HCT116 (cell line): Measurements from ENCODE around the gene SEC24C. TPM values are rescaled to one million over a fixed set of nuclear protein-coding genes. Genes with fewer than 3 reads are reported as not detected.

Source experiments
- ATAC-seq: fragments of 200-7000 bp; cut with Tn5 transposase; 2 replicates; pipeline ENCODE4 v1.9.1; 2020; ENCODE audit warnings: mild to moderate bottlenecking, moderate library complexity
- BruUV-seq: library from RNA; stranded (reverse); fragments of 400-500 nt; replicated peaks from 2 replicates; lab custom pipeline; 2021; lab: Mats Ljungman, UMichigan
- CTCF ChIA-PET: fragments of 300-600 bp; sonication (Branson Sonifier 250); formaldehyde crosslinking; loops from one replicate; lab custom pipeline; 2021; ENCODE audit warnings: antibody characterized with exemption; lab: Charles Lee
- POLR2A ChIA-PET: fragments of 300-600, 350-600 bp; sonication (Branson Sonifier 250); formaldehyde crosslinking; loops from one replicate; lab custom pipeline; 2021; ENCODE audit warnings: antibody characterized with exemption; lab: Charles Lee
- RAD21 ChIA-PET, 2 experiments: fragments of 300-600 bp; sonication (Branson Sonifier 250); formaldehyde crosslinking; loops; one replicate each; lab custom pipeline; 2023; ENCODE audit warnings: low total read pairs in 2 of 2; ENCODE audit not compliant: uncharacterized antibody in 2 of 2, unreplicated experiment in 2 of 2, low non-redundant PET in 1 of 2; lab: Charles Lee
- DNase-seq: peaks from one replicate; pipeline ENCODE4 v3.0.0-alpha.2; 2010; ENCODE audit warnings: low read depth, low spot score
- H2AFZ ChIP-seq: fragments of 200-600 bp; shearing (Covaris generic), sonication (generic); 2 replicates; pipeline ENCODE4 v1.6.1; 2017; ENCODE audit warnings: low read depth, mixed run types, mixed read lengths, antibody characterized with exemption, low read length; ENCODE audit not compliant: poor library complexity, severe bottlenecking
- H3K27ac ChIP-seq: 2 replicates; pipeline ENCODE4 v1.5.1; 2012; ENCODE audit warnings: low read depth, low read length
- H3K27me3 ChIP-seq: fragments of 200-600 bp; sonication (generic); 2 replicates; pipeline ENCODE4 v1.6.1; 2016; ENCODE audit warnings: mixed run types, low read length, mixed read lengths; ENCODE audit not compliant: insufficient read depth
- H3K36me3 ChIP-seq, 2 experiments: fragments of 200-500 bp in 1 of 2; fragments of 200-600 bp in 1 of 2; sonication (Bioruptor generic) in 1 of 2; sonication (generic) in 1 of 2; 2 replicates each; pipeline versions ENCODE4 v1.5.1 to v1.6.1; 2014 to 2016; ENCODE audit warnings: low read length in 2 of 2, inconsistent platforms in 1 of 2, mixed read lengths in 1 of 2, mixed run types in 1 of 2; ENCODE audit not compliant: insufficient read depth in 2 of 2, control insufficient read depth in 1 of 2
- H3K4me1 ChIP-seq, 2 experiments: fragments of 200-600 bp in 1 of 2; sonication (generic) in 1 of 2; 2 replicates each; pipeline versions ENCODE4 v1.5.1 to v1.6.1; 2012 to 2017; ENCODE audit warnings: low read length in 2 of 2, inconsistent platforms in 1 of 2, mild to moderate bottlenecking in 1 of 2, mixed read lengths in 1 of 2, mixed run types in 1 of 2, moderate library complexity in 1 of 2; ENCODE audit not compliant: insufficient read depth in 2 of 2, control insufficient read depth in 1 of 2
- H3K4me2 ChIP-seq: fragments of 200-600 bp; sonication (generic); 2 replicates; pipeline ENCODE4 v1.6.1; 2017; ENCODE audit warnings: mixed run types, low read length, mixed read lengths
- H3K4me3 ChIP-seq, 2 experiments: fragments of 200-600 bp in 1 of 2; sonication (generic) in 1 of 2; replicated peaks in 1 of 2; 2 replicates each; pipeline ENCODE4 v1.5.1; 2011 to 2016; ENCODE audit warnings: low read length in 2 of 2, control low read depth in 1 of 2, low read depth in 1 of 2, mild to moderate bottlenecking in 1 of 2, mixed read lengths in 1 of 2, mixed run types in 1 of 2
- H3K79me2 ChIP-seq: fragments of 200-600 bp; sonication (generic); 2 replicates; pipeline ENCODE4 v1.6.1; 2017; ENCODE audit warnings: mild to moderate bottlenecking, mixed run types, low read length, moderate library complexity, mixed read lengths; ENCODE audit not compliant: insufficient read depth
- H3K9ac ChIP-seq: fragments of 200-600 bp; sonication (generic); 2 replicates; pipeline ENCODE4 v1.6.1; 2016; ENCODE audit warnings: low read length, mixed read lengths
- H3K9me2 ChIP-seq: fragments of 200-600 bp; sonication (generic), shearing (Covaris generic); 2 replicates; pipeline ENCODE4 v1.6.1; 2017; ENCODE audit warnings: mixed run types, mild to moderate bottlenecking, moderate library complexity; ENCODE audit not compliant: insufficient read depth
- H3K9me3 ChIP-seq, 2 experiments: fragments of 200-500 bp in 1 of 2; fragments of 200-600 bp in 1 of 2; sonication (Bioruptor generic) in 1 of 2; sonication (generic) in 1 of 2; 2 replicates each; pipeline ENCODE4 v1.6.1; 2014 to 2017; ENCODE audit warnings: low read length in 2 of 2, mixed read lengths in 2 of 2, inconsistent platforms in 1 of 2, low read depth in 1 of 2, mild to moderate bottlenecking in 1 of 2, mixed run types in 1 of 2, moderate library complexity in 1 of 2; ENCODE audit not compliant: control insufficient read depth in 1 of 2, insufficient read depth in 1 of 2
- H4K20me1 ChIP-seq: fragments of 200-600 bp; sonication (generic), shearing (Covaris generic); 2 replicates; pipeline ENCODE4 v1.6.1; 2017; ENCODE audit warnings: mixed run types, mild to moderate bottlenecking, moderate library complexity; ENCODE audit not compliant: insufficient read depth
- CBX3 ChIP-seq: IDR thresholded peaks from 2 replicates; pipeline ENCODE4 v1.6.1; 2012; ENCODE audit warnings: low read depth
- EGR1 ChIP-seq: IDR thresholded peaks from 2 replicates; pipeline ENCODE4 v1.6.1; 2012; ENCODE audit warnings: low read depth
- EZH2 ChIP-seq: fragments of 200-600 bp; sonication (generic); IDR thresholded peaks from 2 replicates; pipeline ENCODE4 v1.6.1; 2017; ENCODE audit warnings: antibody characterized with exemption, mixed run types
- EZH2phosphoT487 ChIP-seq: fragments of 200-600 bp; IDR thresholded peaks from 2 replicates; pipeline ENCODE4 v1.6.1; 2018; ENCODE audit warnings: antibody characterized with exemption, borderline replicate concordance
- FOSL1 ChIP-seq: IDR thresholded peaks from 2 replicates; pipeline ENCODE4 v1.6.1; 2012; ENCODE audit warnings: low read depth
- POLR2A ChIP-seq: IDR thresholded peaks from 2 replicates; pipeline ENCODE4 v1.7.0; 2011; ENCODE audit warnings: borderline replicate concordance; ENCODE audit not compliant: insufficient read depth, insufficient read length; ENCODE audit errors: extremely low read depth
- POLR2AphosphoS5 ChIP-seq: IDR thresholded peaks from 2 replicates; pipeline ENCODE4 v1.6.1; 2011; ENCODE audit warnings: mild to moderate bottlenecking, low read depth, low read length, moderate library complexity
- SP1 ChIP-seq: IDR thresholded peaks from 2 replicates; pipeline ENCODE4 v1.6.1; 2012; ENCODE audit warnings: low read depth
- SRF ChIP-seq: IDR thresholded peaks from 2 replicates; pipeline ENCODE4 v1.6.1; 2012; ENCODE audit warnings: low read depth
- YY1 ChIP-seq: IDR thresholded peaks from 2 replicates; pipeline ENCODE4 v1.6.1; 2011; ENCODE audit warnings: low read length, low read depth, moderate library complexity, mild to moderate bottlenecking; ENCODE audit not compliant: insufficient replicate concordance; ENCODE audit errors: extremely low read depth
- ZFX ChIP-seq: fragments of 450-650 bp; IDR thresholded peaks from 2 replicates; pipeline ENCODE4 v1.6.1; 2017
- ZNF274 ChIP-seq: fragments of 200-500 bp; sonication (Bioruptor generic); IDR thresholded peaks from 2 replicates; pipeline ENCODE4 v1.6.1; 2014; ENCODE audit warnings: mild to moderate bottlenecking, low read depth, low read length, inconsistent platforms
- intact Hi-C: fragments of 100-400 bp; cut with micrococcal nuclease; formaldehyde crosslinking; loops from 2 replicates; pipeline ENCODE4 v1.10.0; 2022
- total RNA-seq: library from RNA; stranded (reverse); gene quantifications from one replicate; pipeline ENCODE4 v1.2.1, GENCODE V29; 2021; ENCODE audit not compliant: unreplicated experiment
- TF ChIP-seq, protein P1 (sequence below), 3 experiments: fragments of 200-600 bp in 1 of 3; sonication (generic) in 1 of 3; IDR thresholded peaks in 2 of 3; conservative IDR thresholded peaks in 1 of 3; 2 replicates each; pipeline ENCODE4 v1.5.1; 2012 to 2017; ENCODE audit warnings: low read depth in 2 of 3, low read length in 2 of 3, antibody characterized with exemption in 1 of 3, borderline replicate concordance in 1 of 3, control low read depth in 1 of 3, mild to moderate bottlenecking in 1 of 3, mixed read lengths in 1 of 3, mixed run types in 1 of 3, moderate library complexity in 1 of 3; ENCODE audit not compliant: insufficient read depth in 1 of 3
- TF ChIP-seq, protein P2 (sequence below): IDR thresholded peaks from 2 replicates; pipeline ENCODE4 v1.6.1; 2011; ENCODE audit warnings: mild to moderate bottlenecking, low read length, moderate library complexity; ENCODE audit not compliant: insufficient replicate concordance; ENCODE audit errors: extremely low read depth
- TF ChIP-seq, protein P3 (sequence below): IDR thresholded peaks from 2 replicates; pipeline ENCODE4 v1.6.1; 2012; ENCODE audit warnings: low read depth

The SEC24C gene
- total RNA-seq, 1 experiment from 2014 or later, result 60.9 TPM

DNA sequence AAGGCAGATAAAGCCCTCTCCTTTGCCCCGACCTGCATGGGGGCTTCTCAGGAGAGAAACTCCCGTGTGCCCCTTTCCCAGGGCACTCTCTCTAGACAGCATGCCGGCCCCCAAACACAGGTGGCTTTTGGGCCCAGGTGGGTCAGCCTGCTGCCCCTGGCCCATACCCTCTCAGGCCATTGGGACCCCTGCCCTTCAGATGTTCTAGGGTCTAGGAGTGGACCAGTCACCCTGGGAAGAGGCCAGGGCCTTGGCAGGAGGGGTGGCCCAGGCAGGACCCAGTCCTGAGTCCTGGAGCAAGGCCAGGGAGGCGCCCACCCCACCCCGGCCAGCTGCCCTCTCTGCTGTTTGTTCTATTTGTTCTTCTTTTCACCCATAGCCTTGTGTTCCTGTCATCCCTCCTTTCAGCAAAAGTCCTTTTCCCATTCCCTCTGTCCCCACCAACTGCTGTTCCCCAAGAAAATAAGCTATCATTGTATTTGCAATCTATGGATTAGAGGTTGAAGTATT, 9.3 kb upstream of the SEC24C start:
- Histone ChIP-seq H3K79me2 (peaks cover 14% of the 10 kb centered on the region), H3K4me2 (no peak overlapping the region), H2AFZ (no peak overlapping the region), H3K9me3 (no peaks in the 10 kb centered on the region), H3K36me3 (no peaks in the 10 kb centered on the region; a peak in 1 of 4 replicates), H4K20me1 (no peaks in the 10 kb centered on the region), H3K9ac (no peak overlapping the region), H3K4me3 (no peak overlapping the region), H3K27me3 (no peaks in the 10 kb centered on the region), H3K27ac (no peak overlapping the region), H3K4me1 (peaks cover 0 to 4% of the 10 kb centered on the region in 2 experiments; a peak in 2 of 4 replicates), H3K9me2 (no peaks in the 10 kb centered on the region)
- CTCF ChIA-PET, result no interaction called here
- TF ChIP-seq EZH2 (no peak), FOSL1 (no peak), CBX3 (no peak), ZNF274 (no peak), POLR2AphosphoS5 (no peak), SRF (no peak), ZFX (no peak), POLR2A (no peak), EGR1 (no peak), SP1 (no peak), YY1 (no peak), EZH2phosphoT487 (no peak)
- TF ChIP-seq, protein P1, sequence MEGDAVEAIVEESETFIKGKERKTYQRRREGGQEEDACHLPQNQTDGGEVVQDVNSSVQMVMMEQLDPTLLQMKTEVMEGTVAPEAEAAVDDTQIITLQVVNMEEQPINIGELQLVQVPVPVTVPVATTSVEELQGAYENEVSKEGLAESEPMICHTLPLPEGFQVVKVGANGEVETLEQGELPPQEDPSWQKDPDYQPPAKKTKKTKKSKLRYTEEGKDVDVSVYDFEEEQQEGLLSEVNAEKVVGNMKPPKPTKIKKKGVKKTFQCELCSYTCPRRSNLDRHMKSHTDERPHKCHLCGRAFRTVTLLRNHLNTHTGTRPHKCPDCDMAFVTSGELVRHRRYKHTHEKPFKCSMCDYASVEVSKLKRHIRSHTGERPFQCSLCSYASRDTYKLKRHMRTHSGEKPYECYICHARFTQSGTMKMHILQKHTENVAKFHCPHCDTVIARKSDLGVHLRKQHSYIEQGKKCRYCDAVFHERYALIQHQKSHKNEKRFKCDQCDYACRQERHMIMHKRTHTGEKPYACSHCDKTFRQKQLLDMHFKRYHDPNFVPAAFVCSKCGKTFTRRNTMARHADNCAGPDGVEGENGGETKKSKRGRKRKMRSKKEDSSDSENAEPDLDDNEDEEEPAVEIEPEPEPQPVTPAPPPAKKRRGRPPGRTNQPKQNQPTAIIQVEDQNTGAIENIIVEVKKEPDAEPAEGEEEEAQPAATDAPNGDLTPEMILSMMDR (IDR thresholded peaks at IDR 0.05 in 2 of 3, conservative IDR thresholded peaks at IDR 0.05 in 1 of 3; ENCODE audit: borderline replicate concordance in 1 of 3, insufficient read depth in 1 of 3, low read depth in 2 of 3, low read length in 2 of 3), result no peak
- TF ChIP-seq, protein P2, sequence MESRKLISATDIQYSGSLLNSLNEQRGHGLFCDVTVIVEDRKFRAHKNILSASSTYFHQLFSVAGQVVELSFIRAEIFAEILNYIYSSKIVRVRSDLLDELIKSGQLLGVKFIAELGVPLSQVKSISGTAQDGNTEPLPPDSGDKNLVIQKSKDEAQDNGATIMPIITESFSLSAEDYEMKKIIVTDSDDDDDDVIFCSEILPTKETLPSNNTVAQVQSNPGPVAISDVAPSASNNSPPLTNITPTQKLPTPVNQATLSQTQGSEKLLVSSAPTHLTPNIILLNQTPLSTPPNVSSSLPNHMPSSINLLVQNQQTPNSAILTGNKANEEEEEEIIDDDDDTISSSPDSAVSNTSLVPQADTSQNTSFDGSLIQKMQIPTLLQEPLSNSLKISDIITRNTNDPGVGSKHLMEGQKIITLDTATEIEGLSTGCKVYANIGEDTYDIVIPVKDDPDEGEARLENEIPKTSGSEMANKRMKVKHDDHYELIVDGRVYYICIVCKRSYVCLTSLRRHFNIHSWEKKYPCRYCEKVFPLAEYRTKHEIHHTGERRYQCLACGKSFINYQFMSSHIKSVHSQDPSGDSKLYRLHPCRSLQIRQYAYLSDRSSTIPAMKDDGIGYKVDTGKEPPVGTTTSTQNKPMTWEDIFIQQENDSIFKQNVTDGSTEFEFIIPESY, result no peak
- TF ChIP-seq, protein P3, sequence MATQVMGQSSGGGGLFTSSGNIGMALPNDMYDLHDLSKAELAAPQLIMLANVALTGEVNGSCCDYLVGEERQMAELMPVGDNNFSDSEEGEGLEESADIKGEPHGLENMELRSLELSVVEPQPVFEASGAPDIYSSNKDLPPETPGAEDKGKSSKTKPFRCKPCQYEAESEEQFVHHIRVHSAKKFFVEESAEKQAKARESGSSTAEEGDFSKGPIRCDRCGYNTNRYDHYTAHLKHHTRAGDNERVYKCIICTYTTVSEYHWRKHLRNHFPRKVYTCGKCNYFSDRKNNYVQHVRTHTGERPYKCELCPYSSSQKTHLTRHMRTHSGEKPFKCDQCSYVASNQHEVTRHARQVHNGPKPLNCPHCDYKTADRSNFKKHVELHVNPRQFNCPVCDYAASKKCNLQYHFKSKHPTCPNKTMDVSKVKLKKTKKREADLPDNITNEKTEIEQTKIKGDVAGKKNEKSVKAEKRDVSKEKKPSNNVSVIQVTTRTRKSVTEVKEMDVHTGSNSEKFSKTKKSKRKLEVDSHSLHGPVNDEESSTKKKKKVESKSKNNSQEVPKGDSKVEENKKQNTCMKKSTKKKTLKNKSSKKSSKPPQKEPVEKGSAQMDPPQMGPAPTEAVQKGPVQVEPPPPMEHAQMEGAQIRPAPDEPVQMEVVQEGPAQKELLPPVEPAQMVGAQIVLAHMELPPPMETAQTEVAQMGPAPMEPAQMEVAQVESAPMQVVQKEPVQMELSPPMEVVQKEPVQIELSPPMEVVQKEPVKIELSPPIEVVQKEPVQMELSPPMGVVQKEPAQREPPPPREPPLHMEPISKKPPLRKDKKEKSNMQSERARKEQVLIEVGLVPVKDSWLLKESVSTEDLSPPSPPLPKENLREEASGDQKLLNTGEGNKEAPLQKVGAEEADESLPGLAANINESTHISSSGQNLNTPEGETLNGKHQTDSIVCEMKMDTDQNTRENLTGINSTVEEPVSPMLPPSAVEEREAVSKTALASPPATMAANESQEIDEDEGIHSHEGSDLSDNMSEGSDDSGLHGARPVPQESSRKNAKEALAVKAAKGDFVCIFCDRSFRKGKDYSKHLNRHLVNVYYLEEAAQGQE, result no peak
- RAD21 ChIA-PET, result no interaction called here
- DNase-seq (no peak), ATAC-seq (no peak)
- no TSS peak for BruUV-seq
- POLR2A ChIA-PET, result no interaction called here
- intact Hi-C loops, result no loop called here
